Gastrocnemius medialis (tissue), 4 donors: ENCODE measurements around the gene NCK2. TPM values are rescaled to one million over a fixed set of nuclear protein-coding genes. Genes with fewer than 3 reads are reported as not detected.

ENCODE experiments used
- ATAC-seq, 2 donors: fragments of 150-250 bp; one replicate each; pipeline ENCODE4 v1.9.1; 2016
- DNase-seq, 2 donors: peaks; one replicate each; pipeline ENCODE4 v3.0.0-alpha.2; 2019
- H3K27ac ChIP-seq, 4 donors: fragments of 200-600 bp; sonication (generic); 1 replicate in 1 of 4; 2 replicates in 3 of 4; pipeline ENCODE4 v1.5.1; 2016 to 2018; ENCODE audit warnings: mild to moderate bottlenecking in 2 of 4, moderate library complexity in 1 of 4
- H3K27me3 ChIP-seq, 3 donors: fragments of 200-600 bp; sonication (generic) in 2 of 3; 1 replicate in 1 of 3; 2 replicates in 2 of 3; pipeline versions ENCODE4 v1.5.1 to v1.6.0; 2016 to 2019; ENCODE audit warnings: mild to moderate bottlenecking in 1 of 3, moderate library complexity in 1 of 3
- H3K36me3 ChIP-seq, 2 donors: fragments of 200-600 bp; sonication (generic) in 1 of 2; one replicate each; pipeline ENCODE4 v1.5.1; 2017 to 2018
- H3K4me1 ChIP-seq, 2 donors: fragments of 200-600 bp; sonication (generic) in 1 of 2; one replicate each; pipeline ENCODE4 v1.5.1; 2016 to 2017; ENCODE audit warnings: mild to moderate bottlenecking in 2 of 2
- H3K4me3 ChIP-seq, 4 donors: fragments of 200-600 bp; sonication (generic) in 3 of 4; 1 replicate in 1 of 4; 2 replicates in 3 of 4; pipeline ENCODE4 v1.5.1; 2016 to 2019; ENCODE audit warnings: mild to moderate bottlenecking in 2 of 4
- H3K9me3 ChIP-seq, 3 donors: fragments of 200-600 bp; sonication (generic) in 2 of 3; 1 replicate in 1 of 3; 2 replicates in 2 of 3; pipeline ENCODE4 v1.5.1; 2016 to 2019
- POLR2A ChIP-seq, 2 donors: fragments of 450-650 bp; IDR thresholded peaks; one replicate each; pipeline ENCODE4 v1.6.1; 2017; ENCODE audit warnings: antibody characterized with exemption in 2 of 2, mild to moderate bottlenecking in 2 of 2, moderate library complexity in 2 of 2
- in situ Hi-C, 4 donors: fragments of 200-750 bp; cut with MboI; loops; one replicate each; pipeline versions ENCODE4 v1.15.0 to v1.8.0; 2017; ENCODE audit warnings: low sequenced_read_pairs in 4 of 4
- intact Hi-C: fragments of 100-400 bp; cut with DNase I; formaldehyde crosslinking; loops from one replicate; pipeline ENCODE4 v1.15.1; 2023; ENCODE audit warnings: low total_unique reads
- total RNA-seq, 4 donors: library from RNA; depleted of rRNA; stranded (reverse); fragments of >200 nt; gene quantifications; one replicate each; pipeline versions ENCODE4 v1.1.0 to v1.2.3, GENCODE V29; 2016
- TF ChIP-seq, protein P1 (sequence below), 5 experiments: fragments of 450-650 bp in 3 of 5; fragments of 200-600 bp in 2 of 5; sonication (generic) in 2 of 5; IDR thresholded peaks in 4 of 5; conservative IDR thresholded peaks in 1 of 5; 1 replicate in 4 of 5; 2 replicates in 1 of 5; pipeline ENCODE4 v1.5.1; 2016 to 2019; ENCODE audit warnings: antibody characterized with exemption in 5 of 5, mild to moderate bottlenecking in 3 of 5, moderate library complexity in 3 of 5

The NCK2 gene
- total RNA-seq, 4 donors from 2014 or later = 46.7 to 86.1 (median 57.9) TPM

DNA sequence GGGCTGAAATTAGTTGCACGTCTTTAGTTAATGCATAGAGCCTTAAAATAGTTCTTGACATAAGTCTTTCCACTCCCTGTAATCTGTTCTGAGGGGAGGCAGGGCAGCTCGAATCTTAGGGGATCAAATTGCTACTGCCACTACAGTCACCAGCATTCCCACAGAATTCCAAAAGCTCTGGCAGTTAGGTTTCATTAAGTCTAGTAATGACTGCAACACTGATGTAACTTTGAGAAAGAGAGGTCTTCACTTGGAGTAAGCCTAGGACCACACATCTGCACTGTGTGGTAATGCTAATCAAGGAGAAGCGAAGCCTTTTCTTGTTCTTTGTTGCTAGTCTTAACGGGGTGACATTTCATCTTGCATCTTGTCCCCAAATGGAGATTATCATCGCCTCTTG lies 19.3 kb upstream of the NCK2 start:
- Histone ChIP-seq H3K9me3 (no peaks in the 10 kb centered on the region), H3K4me1 (peaks cover 13 to 15% of the 10 kb centered on the region in 2 donors), H3K27ac (no peak overlapping the region), H3K4me3 (no peak overlapping the region), H3K36me3 (no peaks in the 10 kb centered on the region), H3K27me3 (no peaks in the 10 kb centered on the region)
- in situ Hi-C loops = loop anchor here in 1 of 4 donors (25.0 kb wide), 1 partner anchor 312 kb away; no protein-coding TSS in a partner anchor
- intact Hi-C loops = no loop called here
- ATAC-seq (no peak), DNase-seq (no peak)
- TF ChIP-seq POLR2A (IDR thresholded peaks at IDR 0.05) = no peak
- TF ChIP-seq, protein P1, sequence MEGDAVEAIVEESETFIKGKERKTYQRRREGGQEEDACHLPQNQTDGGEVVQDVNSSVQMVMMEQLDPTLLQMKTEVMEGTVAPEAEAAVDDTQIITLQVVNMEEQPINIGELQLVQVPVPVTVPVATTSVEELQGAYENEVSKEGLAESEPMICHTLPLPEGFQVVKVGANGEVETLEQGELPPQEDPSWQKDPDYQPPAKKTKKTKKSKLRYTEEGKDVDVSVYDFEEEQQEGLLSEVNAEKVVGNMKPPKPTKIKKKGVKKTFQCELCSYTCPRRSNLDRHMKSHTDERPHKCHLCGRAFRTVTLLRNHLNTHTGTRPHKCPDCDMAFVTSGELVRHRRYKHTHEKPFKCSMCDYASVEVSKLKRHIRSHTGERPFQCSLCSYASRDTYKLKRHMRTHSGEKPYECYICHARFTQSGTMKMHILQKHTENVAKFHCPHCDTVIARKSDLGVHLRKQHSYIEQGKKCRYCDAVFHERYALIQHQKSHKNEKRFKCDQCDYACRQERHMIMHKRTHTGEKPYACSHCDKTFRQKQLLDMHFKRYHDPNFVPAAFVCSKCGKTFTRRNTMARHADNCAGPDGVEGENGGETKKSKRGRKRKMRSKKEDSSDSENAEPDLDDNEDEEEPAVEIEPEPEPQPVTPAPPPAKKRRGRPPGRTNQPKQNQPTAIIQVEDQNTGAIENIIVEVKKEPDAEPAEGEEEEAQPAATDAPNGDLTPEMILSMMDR (IDR thresholded peaks at IDR 0.05 in 4 of 5, conservative IDR thresholded peaks at IDR 0.05 in 1 of 5) = no peak

DNA sequence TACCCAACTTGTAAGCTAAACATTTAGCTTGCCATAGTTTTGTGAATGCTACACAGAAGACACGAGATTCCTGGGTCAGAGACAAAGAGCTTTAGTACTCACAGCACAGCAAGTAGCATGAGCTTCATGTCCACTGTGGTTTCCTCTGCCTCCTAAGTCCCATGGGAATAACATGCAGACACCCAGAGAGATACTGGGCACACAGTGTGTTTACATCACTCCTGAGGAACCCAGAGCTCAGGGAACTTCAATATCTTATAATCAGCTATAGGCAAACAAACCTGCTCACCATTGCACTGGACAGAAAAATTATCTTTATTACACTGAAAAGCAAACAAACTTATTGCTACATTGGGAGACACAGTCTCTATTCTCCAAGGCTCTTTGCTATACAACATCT lies 14.5 kb upstream of the NCK2 start:
- H3K4me1 ChIP-seq = peaks cover 12 to 13% of the 10 kb centered on the region in 2 donors
- TF ChIP-seq, protein P1 (IDR thresholded peaks at IDR 0.05 in 4 of 5, conservative IDR thresholded peaks at IDR 0.05 in 1 of 5) = no peak
- TF ChIP-seq POLR2A (IDR thresholded peaks at IDR 0.05) = no peak
- ATAC-seq = no peak
- no peaks in the 10 kb centered on the region for H3K27me3 ChIP-seq
- no peak overlapping the region for H3K27ac ChIP-seq
- in situ Hi-C loops = loop anchor here in 1 of 4 donors (25.0 kb wide), 1 partner anchor 307 kb away; no protein-coding TSS in a partner anchor
- no peak for DNase-seq
- H3K4me3 ChIP-seq = no peak overlapping the region
- H3K9me3 ChIP-seq = no peaks in the 10 kb centered on the region
- intact Hi-C loops = no loop called here
- no peaks in the 10 kb centered on the region for H3K36me3 ChIP-seq

DNA sequence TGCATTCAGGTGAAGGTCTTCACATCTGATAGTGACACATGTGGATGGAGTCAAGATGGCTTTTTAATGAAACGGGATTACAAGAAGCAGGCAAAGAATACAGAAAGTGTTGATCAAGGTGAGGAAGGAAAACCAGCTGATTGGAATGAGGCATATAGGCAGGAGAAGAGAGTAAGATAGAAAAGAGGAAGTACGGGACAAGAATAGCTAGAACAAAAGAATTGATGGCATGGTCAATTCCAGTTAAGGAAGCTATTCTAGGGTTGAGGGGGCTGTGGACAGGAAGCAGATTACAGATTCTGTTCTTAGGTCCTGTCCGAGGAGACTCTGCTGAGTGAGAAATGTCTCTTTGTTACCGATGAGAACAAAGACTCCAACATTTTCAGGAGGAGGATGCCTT lies 13.2 kb upstream of the NCK2 start:
- no peaks in the 10 kb centered on the region for H3K36me3 ChIP-seq
- H3K9me3 ChIP-seq = no peaks in the 10 kb centered on the region
- no peak overlapping the region for H3K27ac ChIP-seq
- no peaks in the 10 kb centered on the region for H3K27me3 ChIP-seq
- no peak overlapping the region for H3K4me3 ChIP-seq
- intact Hi-C loops = no loop called here
- no peak for TF ChIP-seq POLR2A (IDR thresholded peaks at IDR 0.05)
- TF ChIP-seq, protein P1 (IDR thresholded peaks at IDR 0.05 in 4 of 5, conservative IDR thresholded peaks at IDR 0.05 in 1 of 5) = no peak
- DNase-seq (no peak), ATAC-seq (no peak)
- peaks cover 3 to 4% of the 10 kb centered on the region in 2 donors for H3K4me1 ChIP-seq
- in situ Hi-C loops = loop anchor here in 1 of 4 donors (25.0 kb wide), 1 partner anchor 306 kb away; no protein-coding TSS in a partner anchor

DNA sequence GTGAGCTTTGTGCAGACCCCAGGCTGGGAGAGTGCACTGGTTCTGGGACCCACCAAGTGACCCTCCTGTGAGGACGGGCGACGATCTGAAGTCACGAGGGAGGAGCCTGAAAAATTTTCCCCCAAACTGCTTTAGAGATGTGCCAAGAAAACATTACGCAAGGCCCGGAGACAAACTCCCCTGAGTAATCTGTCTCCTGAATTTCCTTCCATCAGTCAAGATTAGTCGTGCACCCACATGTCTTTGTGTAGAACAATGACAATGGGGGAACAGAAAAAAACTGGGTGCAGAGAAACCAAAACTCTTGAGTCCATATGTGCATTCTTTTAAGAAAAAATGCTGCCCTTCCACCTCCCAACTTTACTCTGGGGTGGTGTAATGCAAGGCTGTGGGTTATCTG lies 12.6 kb upstream of the NCK2 start:
- no peaks in the 10 kb centered on the region for H3K27me3 ChIP-seq
- intact Hi-C loops = no loop called here
- ATAC-seq = no peak
- in situ Hi-C loops = loop anchor here in 1 of 4 donors (25.0 kb wide), 1 partner anchor 305 kb away; no protein-coding TSS in a partner anchor
- no peak overlapping the region for H3K4me3 ChIP-seq
- H3K4me1 ChIP-seq = peaks cover 0 to 4% of the 10 kb centered on the region in 2 donors
- TF ChIP-seq, protein P1 (IDR thresholded peaks at IDR 0.05 in 4 of 5, conservative IDR thresholded peaks at IDR 0.05 in 1 of 5) = no peak
- TF ChIP-seq POLR2A (IDR thresholded peaks at IDR 0.05) = no peak
- DNase-seq = no peak
- no peak overlapping the region for H3K27ac ChIP-seq
- no peaks in the 10 kb centered on the region for H3K9me3 ChIP-seq
- H3K36me3 ChIP-seq = no peaks in the 10 kb centered on the region
